Stimulated activated CD8-positive, alpha-beta memory T cell treated with anti-CD3 and anti-CD28 coated beads, Interleukin-4, amount 100 ng/mL, for 1 hour (primary cell): ENCODE measurements around the gene DNAAF8.

ENCODE experiments used
- DNase-seq, 2 donors: peaks; one replicate each; pipeline ENCODE4 v3.0.0-alpha.2; 2020; ENCODE audit warnings: low read depth in 2 of 2, low spot score in 1 of 2

DNAAF8 gene

DNA sequence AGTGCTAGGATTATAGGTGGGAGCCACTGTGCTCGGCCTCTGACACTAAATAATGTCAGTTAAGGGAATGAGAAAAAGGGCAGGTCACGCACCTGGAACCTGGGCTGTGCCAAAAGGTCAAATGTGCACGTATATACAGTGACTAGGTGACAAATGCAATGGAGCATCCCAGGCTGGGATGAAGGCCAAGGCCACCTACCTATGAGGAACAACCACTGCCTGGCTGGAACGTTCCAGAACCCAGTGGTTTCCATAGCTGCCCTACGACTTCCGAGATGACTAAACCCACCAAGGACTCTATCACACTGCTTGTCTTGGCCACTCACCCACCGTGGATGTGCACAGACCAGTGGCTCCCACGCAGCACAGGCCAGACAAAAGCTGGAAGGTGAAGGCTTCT is 16.6 kb downstream of the DNAAF8 start:
- DNase-seq = no peak

- no peak for DNase-seq
Measured at GRCh38 chr16:4752351-4753100, 18.2 kb downstream of the DNAAF8 start.

DNA sequence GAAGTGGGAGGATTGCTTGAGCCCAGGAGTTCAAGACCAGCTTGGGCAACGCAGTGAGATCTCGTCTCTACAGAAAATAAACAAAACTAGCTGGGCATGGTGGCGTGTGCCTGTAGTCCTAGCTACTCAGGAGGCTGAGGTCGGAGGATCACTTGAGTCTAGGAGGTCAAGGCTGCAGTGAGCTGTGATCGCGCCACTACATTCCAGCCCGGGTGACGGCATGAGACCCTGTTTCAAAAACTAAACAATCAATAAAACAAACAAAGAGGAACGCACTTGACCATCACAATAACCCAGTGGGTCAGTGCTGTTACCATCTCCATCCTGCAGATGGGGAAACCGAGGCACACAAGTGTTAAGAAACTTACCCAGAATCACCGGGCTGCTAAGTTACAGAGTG is 18.9 kb downstream of the DNAAF8 start:
- DNase-seq = no peak

GRCh38 chr16:4754865-4755264 is 20.5 kb downstream of the DNAAF8 start:
- no peak for DNase-seq

DNA sequence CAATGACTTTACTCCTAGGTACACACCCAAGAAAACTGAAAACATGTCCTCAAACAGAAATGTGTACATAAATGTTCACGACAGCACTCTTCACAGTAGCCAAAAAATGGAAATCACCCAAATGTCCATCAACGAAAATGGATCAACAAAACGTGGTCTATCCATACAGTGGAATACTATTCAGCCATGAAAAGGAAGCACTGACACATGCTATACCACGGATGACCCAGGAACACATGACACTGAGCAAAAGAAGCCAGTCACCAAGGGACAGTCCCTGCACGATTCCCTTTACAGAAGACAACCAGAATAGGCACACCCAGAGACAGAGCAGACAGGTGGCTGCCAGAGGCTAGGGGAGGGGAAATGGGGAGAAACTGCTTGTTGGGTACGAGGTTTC is 21.4 kb downstream of the DNAAF8 start:
- DNase-seq = no peak

- DNase-seq = no peak
Measured at GRCh38 chr16:4760221-4760910, 26.0 kb downstream of the DNAAF8 start.

DNA sequence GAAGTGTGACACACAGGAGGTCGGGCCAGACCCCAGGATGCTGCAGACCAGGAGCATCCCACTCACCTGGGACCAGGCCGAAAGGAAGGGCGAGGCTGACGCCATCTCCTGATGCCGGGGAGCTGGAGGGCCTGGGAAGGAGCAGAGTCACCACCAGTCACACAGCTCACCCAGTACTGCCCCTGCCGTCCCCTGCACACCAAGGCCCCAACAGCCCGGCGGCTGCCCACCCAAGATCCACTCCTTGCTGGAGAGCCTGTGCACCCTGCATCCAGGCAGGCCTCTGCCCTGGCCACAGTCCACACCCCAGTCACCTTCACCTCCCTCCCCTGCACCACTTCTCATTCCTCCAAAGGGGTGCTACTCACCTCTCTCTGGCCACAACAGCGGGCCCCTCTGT is 27.9 kb downstream of the DNAAF8 start:
- no peak for DNase-seq

- no peak for DNase-seq
Measured at GRCh38 chr16:4763791-4764190, 29.5 kb downstream of the DNAAF8 start.

GRCh38 chr16:4765511-4766474 is 31.5 kb downstream of the DNAAF8 start:
- no peak for DNase-seq

DNA sequence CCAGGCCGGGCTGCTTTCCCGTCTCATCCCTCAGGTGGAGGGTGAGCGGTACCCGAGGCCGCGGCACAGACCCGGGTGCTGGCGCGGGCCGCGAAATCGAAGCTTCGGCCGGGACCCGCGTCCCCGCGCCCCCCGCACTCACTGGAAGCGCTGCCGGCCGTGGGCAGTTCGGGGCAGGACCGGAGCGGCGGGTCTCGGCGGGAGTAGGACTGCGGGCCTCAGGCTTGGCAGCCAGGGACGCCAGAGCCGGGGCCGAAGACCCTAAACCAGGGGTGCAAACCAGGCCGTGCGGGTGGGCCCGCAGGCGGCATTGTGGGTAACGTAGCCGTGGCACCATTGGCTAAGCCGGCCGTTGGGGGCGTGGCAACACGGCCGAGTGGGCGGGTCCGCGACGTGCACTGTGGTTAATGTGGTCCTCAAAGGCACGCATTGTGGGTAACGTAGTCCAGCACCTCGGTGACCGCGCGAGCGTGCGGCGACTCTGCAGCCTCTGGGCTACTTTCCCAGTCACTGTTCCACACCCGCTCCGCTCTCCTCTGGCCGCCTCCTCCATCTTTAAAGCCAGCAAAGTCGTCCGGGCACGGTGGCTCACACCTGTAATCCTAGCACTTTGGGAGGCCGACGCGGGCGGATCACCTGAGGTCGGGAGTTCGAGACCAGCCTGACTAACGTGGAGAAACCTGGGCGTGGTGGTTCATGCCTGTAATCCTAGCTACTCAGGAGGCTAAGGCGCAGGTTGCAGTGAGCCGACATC is 32.7 kb downstream of the DNAAF8 start, which contains the start of gene ZNF500:
Gene ZNF500 (minus strand): TSS at position 288 of the 754 bp plus-strand sequence. CDS start 1,184 bp downstream, outside the sequence.
- peak; percentile 92 to 95 for DNase-seq

DNA sequence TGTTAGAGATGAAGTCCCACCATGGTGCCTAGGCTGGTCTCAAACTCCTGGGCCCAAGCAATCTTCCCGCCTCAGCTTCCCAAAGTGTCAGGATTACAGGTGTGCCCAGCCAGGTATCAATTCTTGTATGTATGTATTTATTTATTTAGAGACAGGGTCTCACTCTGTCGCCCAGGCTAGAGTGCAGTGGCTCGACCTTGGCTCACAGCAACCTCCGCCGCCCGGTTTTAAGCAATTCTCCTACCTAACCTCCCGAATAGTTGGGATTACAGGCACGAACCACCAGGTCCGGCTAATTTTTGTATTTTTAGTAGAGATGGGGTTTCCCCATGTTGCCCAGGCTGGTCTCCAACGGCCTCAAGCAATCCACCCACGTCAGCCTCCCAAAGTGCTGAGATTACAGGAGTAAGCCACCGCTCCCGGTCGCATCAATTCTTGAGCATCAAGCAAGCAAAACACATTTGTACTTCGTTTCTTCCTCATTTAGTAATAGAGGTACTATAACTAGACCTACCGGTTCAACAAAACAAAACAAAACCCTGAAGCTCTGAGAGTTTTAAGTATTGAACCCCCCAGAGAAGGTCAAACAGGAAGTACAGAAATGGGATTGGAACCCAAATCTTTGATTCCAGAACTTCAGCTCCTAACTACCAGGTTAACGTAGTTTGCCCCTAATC is 33.7 kb downstream of the DNAAF8 start:
- no peak for DNase-seq

DNA sequence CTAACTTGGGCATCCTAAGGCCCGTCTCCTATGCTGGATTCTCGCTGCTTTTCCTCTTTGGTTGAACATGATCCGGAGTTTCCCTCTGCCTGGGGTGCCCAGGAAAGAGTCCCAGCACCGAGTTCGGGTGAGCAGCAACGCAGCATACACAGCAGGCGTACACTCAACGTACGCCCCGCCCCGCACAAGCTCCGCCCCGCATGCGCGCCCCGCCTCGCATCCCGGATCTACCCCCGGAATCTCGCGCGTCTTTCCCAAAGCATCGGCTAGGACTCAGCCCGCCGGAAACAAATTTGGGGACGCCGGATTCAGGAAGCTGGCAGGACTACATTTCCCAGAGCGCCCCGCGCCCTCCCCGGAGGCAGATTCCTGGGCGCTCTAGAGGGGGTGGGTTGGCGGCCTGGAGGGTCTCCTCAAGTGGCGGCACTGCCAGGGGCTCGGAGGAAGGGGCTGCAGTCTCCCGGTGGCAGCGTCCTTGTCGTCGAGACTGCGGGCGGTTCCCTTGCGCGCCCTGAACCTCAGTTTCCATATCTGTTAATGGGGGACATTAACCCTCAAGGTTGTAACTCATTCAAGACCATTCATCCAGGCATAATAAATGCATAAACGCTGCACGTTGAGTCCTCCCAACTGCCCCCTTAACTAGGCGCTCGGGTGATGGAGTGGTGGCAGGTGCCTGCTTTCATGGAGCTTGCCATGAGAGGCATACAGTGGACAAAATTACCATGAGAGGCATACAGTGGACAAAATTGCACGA is 34.4 kb downstream of the DNAAF8 start:
- peak; percentile 58 to 61 for DNase-seq

- no peak for DNase-seq
Measured at GRCh38 chr16:4769306-4769638, 34.9 kb downstream of the DNAAF8 start.

GRCh38 chr16:4771646-4772045 is 37.3 kb downstream of the DNAAF8 start:
- no peak for DNase-seq

- DNase-seq = no peak
Measured at GRCh38 chr16:4772351-4772750, 38.0 kb downstream of the DNAAF8 start.

DNA sequence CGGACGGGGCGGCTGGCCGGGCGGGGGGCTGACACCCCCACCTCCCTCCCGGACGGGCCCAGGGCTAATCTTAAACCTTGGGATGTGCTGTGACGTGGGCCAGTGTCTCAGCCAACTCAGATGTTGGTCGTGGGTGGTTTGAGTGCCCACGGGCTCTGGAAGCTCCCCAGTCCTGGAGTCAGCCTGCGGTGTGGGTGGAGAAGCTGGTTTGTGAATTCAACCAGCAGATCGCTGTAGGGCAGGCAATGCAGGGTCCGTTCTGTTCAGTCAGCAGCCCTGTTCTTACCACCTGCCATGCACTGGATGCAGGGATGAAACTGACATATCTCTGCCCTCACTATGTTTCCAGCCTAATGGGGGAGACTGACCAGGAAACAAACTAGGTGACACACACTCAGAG is 40.7 kb downstream of the DNAAF8 start:
- DNase-seq = no peak

DNA sequence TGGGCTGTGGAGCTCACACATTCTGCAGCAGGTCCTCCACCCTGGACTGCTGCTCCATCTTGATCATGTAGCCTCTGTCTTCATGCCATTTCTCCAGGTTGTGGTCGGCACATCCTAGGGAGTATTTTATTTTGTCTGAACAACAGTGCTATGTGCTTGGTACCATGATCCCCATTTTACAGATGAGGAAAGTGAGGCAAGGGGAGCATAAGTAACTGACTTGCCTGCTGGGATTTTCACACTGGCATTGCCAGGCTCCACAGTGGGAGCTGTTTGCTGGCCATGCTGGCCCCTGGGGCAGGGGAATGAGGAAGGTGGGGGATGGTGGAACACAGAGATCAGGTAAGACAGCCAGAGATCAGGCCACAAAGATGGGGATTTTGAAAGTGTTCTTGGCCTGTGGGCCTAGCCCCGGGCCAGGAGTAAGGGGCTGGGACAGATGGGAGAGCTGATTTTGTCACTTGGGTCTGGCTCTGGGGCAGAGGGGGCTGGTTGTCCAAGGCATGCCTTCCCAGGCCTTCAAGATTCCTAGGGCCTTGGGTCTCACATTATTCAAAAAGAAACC is 41.9 kb downstream of the DNAAF8 start:
- DNase-seq = no peak

- DNase-seq = no peak
Measured at GRCh38 chr16:4777339-4778049, 43.2 kb downstream of the DNAAF8 start.

GRCh38 chr16:4778050-4778392 is 43.7 kb downstream of the DNAAF8 start:
- no peak for DNase-seq
